HepG2 (cell line): Measurements from ENCODE around the gene ZCCHC10. TPM values are rescaled to one million over a fixed set of nuclear protein-coding genes. Genes with fewer than 3 reads are reported as not detected.

Source experiments
- ATF7-NPFF ChIP-seq: sonication (generic); formaldehyde crosslinking; IDR thresholded peaks from 2 replicates; pipeline ENCODE4 v1.8.1; 2023; ENCODE audit warnings: mild to moderate bottlenecking, low read depth, missing genetic modification reagents, moderate library complexity
- FOXA3 ChIP-seq: IDR thresholded peaks from 2 replicates; pipeline ENCODE4 v1.6.1; 2016; ENCODE audit warnings: missing genetic modification reagents, missing compliant biosample characterization
- GTF2F1 ChIP-seq: fragments of 150-350 bp; IDR thresholded peaks from 2 replicates; pipeline ENCODE4 v1.6.1; 2014; ENCODE audit warnings: low read length
- KMT2B ChIP-seq: IDR thresholded peaks from 2 replicates; pipeline ENCODE4 v1.6.1; 2016; ENCODE audit warnings: missing genetic modification reagents, missing compliant biosample characterization
- MED13 ChIP-seq: sonication (generic); formaldehyde crosslinking; IDR thresholded peaks from 2 replicates; pipeline ENCODE4 v1.5.0; 2020; ENCODE audit warnings: missing genetic modification reagents
- NR1H2 ChIP-seq: sonication (generic); formaldehyde crosslinking; IDR thresholded peaks from 2 replicates; pipeline ENCODE4 v1.8.1; 2022; ENCODE audit warnings: low read depth, missing genetic modification reagents, borderline replicate concordance
- PHF20 ChIP-seq: sonication (generic); formaldehyde crosslinking; IDR thresholded peaks from 2 replicates; pipeline ENCODE4 v1.5.0; 2020; ENCODE audit warnings: mild to moderate bottlenecking, missing genetic modification reagents
- SOX6 ChIP-seq, 2 experiments: fragments of 450-650 bp in 1 of 2; sonication (generic) in 1 of 2; formaldehyde crosslinking in 1 of 2; IDR thresholded peaks; 2 replicates each; pipeline versions ENCODE4 v1.4.0 to v1.6.1; 2017 to 2020; ENCODE audit warnings: antibody characterized with exemption in 1 of 2, mild to moderate bottlenecking in 1 of 2, missing genetic modification reagents in 1 of 2
- ZFP90 ChIP-seq: sonication (generic); formaldehyde crosslinking; IDR thresholded peaks from 2 replicates; pipeline ENCODE4 v1.8.0; 2022; ENCODE audit warnings: missing genetic modification reagents, mild to moderate bottlenecking, inconsistent platforms, borderline replicate concordance
- ZFY ChIP-seq: sonication (generic); formaldehyde crosslinking; IDR thresholded peaks from 2 replicates; pipeline ENCODE4 v1.4.0; 2020; ENCODE audit warnings: missing genetic modification reagents
- ZNF484 ChIP-seq: sonication (generic); formaldehyde crosslinking; IDR thresholded peaks from 2 replicates; pipeline ENCODE4 v1.5.1; 2020; ENCODE audit warnings: mild to moderate bottlenecking, low read depth, missing genetic modification reagents, borderline replicate concordance
- ZNF496 ChIP-seq: sonication (generic); formaldehyde crosslinking; IDR thresholded peaks from 2 replicates; pipeline ENCODE4 v1.8.1; 2023; ENCODE audit warnings: mild to moderate bottlenecking, moderate library complexity, missing genetic modification reagents; ENCODE audit not compliant: insufficient replicate concordance
- ZSCAN12 ChIP-seq: sonication (generic); formaldehyde crosslinking; IDR thresholded peaks from 2 replicates; pipeline ENCODE4 v1.9.0; 2021; ENCODE audit warnings: mild to moderate bottlenecking, missing genetic modification reagents
- polyA plus RNA-seq, 8 experiments: library from polyadenylated mRNA; depleted of rRNA in 3 of 8; stranded (reverse) in 7 of 8; unstranded in 1 of 8; fragments of >200 nt; fragmentation: Illumina TruSeq in 4 of 8; extraction: Trizol in 4 of 8; gene quantifications; 2 replicates each; pipeline versions ENCODE4 v1.2.1 to v1.2.3, GENCODE V29; 2011 to 2016; ENCODE audit warnings: low read depth in 4 of 8, missing spikeins in 1 of 8, mixed read lengths in 1 of 8; ENCODE audit not compliant: insufficient read depth in 1 of 8
- total RNA-seq, 5 experiments: library from RNA; depleted of rRNA; stranded (reverse); fragments of >200 nt; fragmentation: Illumina TruSeq; extraction: Trizol; gene quantifications; 2 replicates each; pipeline ENCODE4 v1.2.3, GENCODE V29; 2016; ENCODE audit warnings: low read depth in 1 of 5
- TF ChIP-seq, protein P1 (sequence below): sonication (generic); formaldehyde crosslinking; conservative IDR thresholded peaks from 2 replicates; pipeline ENCODE4 v1.4.0; 2020; ENCODE audit warnings: missing genetic modification reagents
- TF ChIP-seq, protein P2 (sequence below): sonication (generic); formaldehyde crosslinking; IDR thresholded peaks from 2 replicates; pipeline ENCODE4 v1.4.0; 2020; ENCODE audit warnings: missing genetic modification reagents
- TF ChIP-seq, protein P3 (sequence below): sonication (generic); formaldehyde crosslinking; IDR thresholded peaks from 2 replicates; pipeline ENCODE4 v1.4.0; 2020; ENCODE audit warnings: missing genetic modification reagents, low read depth, mild to moderate bottlenecking, borderline replicate concordance
- TF ChIP-seq, protein P4 (sequence below): sonication (generic); formaldehyde crosslinking; IDR thresholded peaks from 2 replicates; pipeline ENCODE4 v1.4.0; 2020; ENCODE audit warnings: missing genetic modification reagents
- TF ChIP-seq, protein P5 (sequence below): sonication (generic); formaldehyde crosslinking; IDR thresholded peaks from 2 replicates; pipeline ENCODE4 v1.4.0; 2020; ENCODE audit warnings: missing genetic modification reagents

The ZCCHC10 gene
- total and polyA plus RNA-seq, 2 of the 13 experiments (the other 11 are each of a cell fraction or from before 2014, with no cell fraction given) = 40.7 to 48.2 TPM

DNA sequence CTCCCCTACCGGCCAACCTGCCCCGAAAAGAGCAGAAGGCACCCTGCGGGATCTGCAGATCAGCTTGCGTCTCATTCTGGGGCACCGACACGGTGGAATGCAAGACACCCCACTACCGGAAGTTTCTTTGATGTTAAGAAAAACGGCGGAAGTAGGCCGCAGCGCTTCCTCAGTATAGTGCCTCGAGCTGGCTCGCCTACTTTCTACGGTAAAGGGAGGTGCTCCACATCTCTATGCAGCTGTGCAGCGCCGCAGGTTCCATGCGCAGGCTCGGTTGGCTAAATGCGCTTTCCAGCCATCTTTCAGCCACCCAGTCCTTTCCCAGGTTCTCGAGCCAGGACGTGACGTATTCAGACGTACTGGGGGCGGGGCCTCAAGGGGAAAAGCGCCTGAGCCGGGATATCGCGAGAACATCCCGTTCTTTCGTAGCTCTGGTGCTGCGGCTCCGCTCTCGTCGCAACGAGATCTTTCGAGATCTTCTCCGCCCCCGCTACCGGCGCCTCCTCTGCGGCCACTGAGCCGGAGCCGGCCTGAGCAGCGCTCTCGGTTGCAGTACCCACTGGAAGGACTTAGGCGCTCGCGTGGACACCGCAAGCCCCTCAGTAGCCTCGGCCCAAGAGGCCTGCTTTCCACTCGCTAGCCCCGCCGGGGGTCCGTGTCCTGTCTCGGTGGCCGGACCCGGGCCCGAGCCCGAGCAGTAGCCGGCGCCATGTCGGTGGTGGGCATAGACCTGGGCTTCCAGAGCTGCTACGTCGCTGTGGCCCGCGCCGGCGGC is 25.4 kb upstream of the ZCCHC10 start, which contains the start of gene HSPA4 (continued):
- TF ChIP-seq, protein P1, sequence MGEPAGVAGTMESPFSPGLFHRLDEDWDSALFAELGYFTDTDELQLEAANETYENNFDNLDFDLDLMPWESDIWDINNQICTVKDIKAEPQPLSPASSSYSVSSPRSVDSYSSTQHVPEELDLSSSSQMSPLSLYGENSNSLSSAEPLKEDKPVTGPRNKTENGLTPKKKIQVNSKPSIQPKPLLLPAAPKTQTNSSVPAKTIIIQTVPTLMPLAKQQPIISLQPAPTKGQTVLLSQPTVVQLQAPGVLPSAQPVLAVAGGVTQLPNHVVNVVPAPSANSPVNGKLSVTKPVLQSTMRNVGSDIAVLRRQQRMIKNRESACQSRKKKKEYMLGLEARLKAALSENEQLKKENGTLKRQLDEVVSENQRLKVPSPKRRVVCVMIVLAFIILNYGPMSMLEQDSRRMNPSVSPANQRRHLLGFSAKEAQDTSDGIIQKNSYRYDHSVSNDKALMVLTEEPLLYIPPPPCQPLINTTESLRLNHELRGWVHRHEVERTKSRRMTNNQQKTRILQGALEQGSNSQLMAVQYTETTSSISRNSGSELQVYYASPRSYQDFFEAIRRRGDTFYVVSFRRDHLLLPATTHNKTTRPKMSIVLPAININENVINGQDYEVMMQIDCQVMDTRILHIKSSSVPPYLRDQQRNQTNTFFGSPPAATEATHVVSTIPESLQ = no peak
- TF ChIP-seq NR1H2 (CRISPR knock-in tag) = no peak
- TF ChIP-seq ZSCAN12 (CRISPR knock-in tag) = peak; percentile 69; the same call in 1 of the 2 replicates
- no peak for TF ChIP-seq SOX6 (IDR thresholded peaks at IDR 0.05)
- TF ChIP-seq SOX6 (CRISPR knock-in tag; IDR thresholded peaks at IDR 0.05) = peak; percentile 68; the same call in 1 of the 2 replicates
- TF ChIP-seq PHF20 (CRISPR knock-in tag) = peak; percentile 57; the same call in 1 of the 2 replicates
- TF ChIP-seq, protein P2, sequence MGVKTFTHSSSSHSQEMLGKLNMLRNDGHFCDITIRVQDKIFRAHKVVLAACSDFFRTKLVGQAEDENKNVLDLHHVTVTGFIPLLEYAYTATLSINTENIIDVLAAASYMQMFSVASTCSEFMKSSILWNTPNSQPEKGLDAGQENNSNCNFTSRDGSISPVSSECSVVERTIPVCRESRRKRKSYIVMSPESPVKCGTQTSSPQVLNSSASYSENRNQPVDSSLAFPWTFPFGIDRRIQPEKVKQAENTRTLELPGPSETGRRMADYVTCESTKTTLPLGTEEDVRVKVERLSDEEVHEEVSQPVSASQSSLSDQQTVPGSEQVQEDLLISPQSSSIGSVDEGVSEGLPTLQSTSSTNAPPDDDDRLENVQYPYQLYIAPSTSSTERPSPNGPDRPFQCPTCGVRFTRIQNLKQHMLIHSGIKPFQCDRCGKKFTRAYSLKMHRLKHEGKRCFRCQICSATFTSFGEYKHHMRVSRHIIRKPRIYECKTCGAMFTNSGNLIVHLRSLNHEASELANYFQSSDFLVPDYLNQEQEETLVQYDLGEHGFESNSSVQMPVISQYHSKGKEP (CRISPR knock-in tag) = peak; percentile 38; the same call in 1 of the 2 replicates
- TF ChIP-seq, protein P3, sequence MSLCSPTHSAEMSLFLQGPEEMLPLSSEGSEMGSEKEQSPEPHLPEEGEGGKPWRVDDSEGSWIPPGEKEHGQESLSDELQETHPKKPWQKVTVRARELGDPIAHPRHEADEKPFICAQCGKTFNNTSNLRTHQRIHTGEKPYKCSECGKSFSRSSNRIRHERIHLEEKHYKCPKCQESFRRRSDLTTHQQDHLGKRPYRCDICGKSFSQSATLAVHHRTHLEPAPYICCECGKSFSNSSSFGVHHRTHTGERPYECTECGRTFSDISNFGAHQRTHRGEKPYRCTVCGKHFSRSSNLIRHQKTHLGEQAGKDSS (CRISPR knock-in tag) = peak; percentile 59; the same call in 1 of the 2 replicates
- TF ChIP-seq KMT2B (CRISPR knock-in tag) = peak; percentile 75
- TF ChIP-seq, protein P4, sequence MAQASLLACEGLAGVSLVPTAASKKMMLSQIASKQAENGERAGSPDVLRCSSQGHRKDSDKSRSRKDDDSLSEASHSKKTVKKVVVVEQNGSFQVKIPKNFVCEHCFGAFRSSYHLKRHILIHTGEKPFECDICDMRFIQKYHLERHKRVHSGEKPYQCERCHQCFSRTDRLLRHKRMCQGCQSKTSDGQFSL = peak; percentile 46; the same call in 1 of the 2 replicates
- TF ChIP-seq ZNF496 (CRISPR knock-in tag) = no peak
- TF ChIP-seq, protein P5, sequence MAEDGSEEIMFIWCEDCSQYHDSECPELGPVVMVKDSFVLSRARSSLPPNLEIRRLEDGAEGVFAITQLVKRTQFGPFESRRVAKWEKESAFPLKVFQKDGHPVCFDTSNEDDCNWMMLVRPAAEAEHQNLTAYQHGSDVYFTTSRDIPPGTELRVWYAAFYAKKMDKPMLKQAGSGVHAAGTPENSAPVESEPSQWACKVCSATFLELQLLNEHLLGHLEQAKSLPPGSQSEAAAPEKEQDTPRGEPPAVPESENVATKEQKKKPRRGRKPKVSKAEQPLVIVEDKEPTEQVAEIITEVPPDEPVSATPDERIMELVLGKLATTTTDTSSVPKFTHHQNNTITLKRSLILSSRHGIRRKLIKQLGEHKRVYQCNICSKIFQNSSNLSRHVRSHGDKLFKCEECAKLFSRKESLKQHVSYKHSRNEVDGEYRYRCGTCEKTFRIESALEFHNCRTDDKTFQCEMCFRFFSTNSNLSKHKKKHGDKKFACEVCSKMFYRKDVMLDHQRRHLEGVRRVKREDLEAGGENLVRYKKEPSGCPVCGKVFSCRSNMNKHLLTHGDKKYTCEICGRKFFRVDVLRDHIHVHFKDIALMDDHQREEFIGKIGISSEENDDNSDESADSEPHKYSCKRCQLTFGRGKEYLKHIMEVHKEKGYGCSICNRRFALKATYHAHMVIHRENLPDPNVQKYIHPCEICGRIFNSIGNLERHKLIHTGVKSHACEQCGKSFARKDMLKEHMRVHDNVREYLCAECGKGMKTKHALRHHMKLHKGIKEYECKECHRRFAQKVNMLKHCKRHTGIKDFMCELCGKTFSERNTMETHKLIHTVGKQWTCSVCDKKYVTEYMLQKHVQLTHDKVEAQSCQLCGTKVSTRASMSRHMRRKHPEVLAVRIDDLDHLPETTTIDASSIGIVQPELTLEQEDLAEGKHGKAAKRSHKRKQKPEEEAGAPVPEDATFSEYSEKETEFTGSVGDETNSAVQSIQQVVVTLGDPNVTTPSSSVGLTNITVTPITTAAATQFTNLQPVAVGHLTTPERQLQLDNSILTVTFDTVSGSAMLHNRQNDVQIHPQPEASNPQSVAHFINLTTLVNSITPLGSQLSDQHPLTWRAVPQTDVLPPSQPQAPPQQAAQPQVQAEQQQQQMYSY = peak; percentile 8; the same call in 1 of the 2 replicates
- peak; percentile 65; the same call in 1 of the 2 replicates for TF ChIP-seq FOXA3 (CRISPR knock-in tag)
- peak; percentile 48; the same call in 1 of the 2 replicates for TF ChIP-seq MED13 (CRISPR knock-in tag)
- TF ChIP-seq ZFP90 (CRISPR knock-in tag) = peak; percentile 67; the same call in 1 of the 2 replicates
- peak; percentile 67 for TF ChIP-seq ATF7-NPFF (CRISPR knock-in tag)
- TF ChIP-seq GTF2F1 = no peak
- no peak for TF ChIP-seq ZNF484
- peak; percentile 96 for TF ChIP-seq ZFY (CRISPR knock-in tag)
